Fibroblast of the aortic adventitia (primary cell): ENCODE measurements around the gene RAB3B. TPM values are rescaled to one million over a fixed set of nuclear protein-coding genes. Genes with fewer than 3 reads are reported as not detected.

Source experiments
- DNase-seq: peaks from one replicate; pipeline ENCODE4 v3.0.0-alpha.2; 2010; ENCODE audit warnings: low read depth
- H3K4me3 ChIP-seq: 2 replicates; pipeline ENCODE4 v1.5.1; 2011; ENCODE audit warnings: low read depth, mild to moderate bottlenecking, control low read depth, low read length, moderate library complexity
- total RNA-seq: library from RNA; depleted of rRNA; stranded (reverse); fragments of >200 nt; gene quantifications from 2 replicates; pipeline ENCODE4 v1.2.3, GENCODE V29; 2012; ENCODE audit warnings: low replicate concordance
- TF ChIP-seq, protein P1 (sequence below): IDR thresholded peaks from 2 replicates; pipeline ENCODE4 v1.5.1; 2011; ENCODE audit warnings: mild to moderate bottlenecking, low read length, control low read depth, inconsistent platforms; ENCODE audit not compliant: insufficient read depth

Gene RAB3B
- total RNA-seq, 1 donor, result 63.4 TPM

DNA sequence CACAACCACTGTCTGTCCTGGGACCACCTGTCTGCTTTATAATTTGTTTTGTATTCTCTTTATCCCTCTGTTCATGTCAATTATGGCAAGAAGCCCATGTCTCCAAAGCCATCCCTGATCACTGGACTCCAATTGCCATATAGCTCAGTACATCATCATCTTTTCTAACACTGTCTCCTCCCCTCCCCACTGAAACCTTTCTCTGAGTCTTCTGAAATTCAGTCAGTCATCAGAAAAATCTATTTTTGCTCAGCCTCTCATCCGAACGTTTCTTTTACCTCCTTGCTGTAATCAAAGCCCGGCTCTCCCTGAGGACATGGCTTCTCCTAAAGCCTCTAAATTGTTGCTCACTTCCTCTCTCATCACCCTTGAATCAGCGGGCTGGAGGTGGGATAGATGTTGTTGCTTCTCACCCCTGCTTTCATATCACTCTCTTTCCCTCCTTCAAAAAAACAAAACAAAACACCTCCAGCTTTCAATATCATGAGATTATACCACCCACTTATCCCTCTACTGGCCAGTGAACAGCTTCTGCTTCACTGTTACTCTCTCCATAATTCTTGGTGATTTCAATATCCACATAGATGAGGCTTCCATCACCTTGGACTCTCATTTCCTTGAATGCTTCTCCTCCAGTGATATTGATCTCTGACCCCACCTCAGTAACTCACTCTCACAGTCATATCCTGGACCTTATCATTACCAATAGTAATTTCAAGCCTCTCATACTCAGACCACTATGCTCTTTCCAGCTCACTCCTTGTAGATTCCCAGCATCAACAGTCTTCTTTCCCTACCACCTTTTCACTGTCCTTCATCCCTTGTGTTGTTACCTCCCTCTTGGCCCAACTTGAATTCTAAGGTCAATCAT lies 27.8 kb downstream of the RAB3B start:
- no peak overlapping the region for H3K4me3 ChIP-seq
- TF ChIP-seq, protein P1, sequence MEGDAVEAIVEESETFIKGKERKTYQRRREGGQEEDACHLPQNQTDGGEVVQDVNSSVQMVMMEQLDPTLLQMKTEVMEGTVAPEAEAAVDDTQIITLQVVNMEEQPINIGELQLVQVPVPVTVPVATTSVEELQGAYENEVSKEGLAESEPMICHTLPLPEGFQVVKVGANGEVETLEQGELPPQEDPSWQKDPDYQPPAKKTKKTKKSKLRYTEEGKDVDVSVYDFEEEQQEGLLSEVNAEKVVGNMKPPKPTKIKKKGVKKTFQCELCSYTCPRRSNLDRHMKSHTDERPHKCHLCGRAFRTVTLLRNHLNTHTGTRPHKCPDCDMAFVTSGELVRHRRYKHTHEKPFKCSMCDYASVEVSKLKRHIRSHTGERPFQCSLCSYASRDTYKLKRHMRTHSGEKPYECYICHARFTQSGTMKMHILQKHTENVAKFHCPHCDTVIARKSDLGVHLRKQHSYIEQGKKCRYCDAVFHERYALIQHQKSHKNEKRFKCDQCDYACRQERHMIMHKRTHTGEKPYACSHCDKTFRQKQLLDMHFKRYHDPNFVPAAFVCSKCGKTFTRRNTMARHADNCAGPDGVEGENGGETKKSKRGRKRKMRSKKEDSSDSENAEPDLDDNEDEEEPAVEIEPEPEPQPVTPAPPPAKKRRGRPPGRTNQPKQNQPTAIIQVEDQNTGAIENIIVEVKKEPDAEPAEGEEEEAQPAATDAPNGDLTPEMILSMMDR, result no peak
- no peak for DNase-seq

DNA sequence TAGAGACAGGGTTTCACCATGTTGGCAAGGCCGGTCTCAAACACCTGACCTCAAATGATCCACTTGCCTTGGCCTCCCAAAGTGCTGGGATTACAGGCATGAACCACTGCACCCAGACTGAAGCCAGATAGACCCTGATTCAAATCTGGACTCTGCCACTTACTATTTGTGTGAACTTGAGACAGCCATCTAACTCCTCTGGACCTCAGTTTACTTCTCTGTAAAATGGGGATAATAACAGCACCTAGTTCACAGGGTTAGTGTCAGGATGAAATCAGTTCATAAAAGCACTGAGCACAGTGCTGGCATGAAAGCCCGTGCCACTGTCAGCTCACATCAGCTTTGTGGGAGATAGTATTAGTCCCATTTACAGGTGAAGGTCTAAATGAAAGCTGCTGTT lies 28.5 kb downstream of the RAB3B start:
- H3K4me3 ChIP-seq, result no peak overlapping the region
- TF ChIP-seq, protein P1, result no peak
- no peak for DNase-seq

DNA sequence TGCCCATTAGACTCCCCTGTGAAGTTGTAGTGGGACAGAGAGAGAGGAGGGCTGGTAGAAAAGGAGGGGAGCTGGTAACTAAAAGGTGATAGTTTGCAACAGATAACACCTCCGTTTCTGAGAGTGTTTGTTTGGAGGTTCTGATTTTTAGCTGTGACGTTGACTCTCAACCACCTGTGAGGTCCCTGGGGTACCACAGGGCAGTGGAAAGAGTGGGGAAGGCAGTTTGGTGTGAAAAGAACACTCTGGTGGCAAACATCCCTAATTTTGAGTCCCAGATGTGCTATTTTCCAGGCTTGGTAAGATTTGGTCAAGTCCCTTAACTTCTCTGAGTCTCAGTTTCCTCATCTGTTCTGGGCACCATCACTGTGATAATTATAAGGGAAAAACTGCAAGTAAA lies 29.3 kb downstream of the RAB3B start:
- DNase-seq, result no peak
- TF ChIP-seq, protein P1, result no peak

DNA sequence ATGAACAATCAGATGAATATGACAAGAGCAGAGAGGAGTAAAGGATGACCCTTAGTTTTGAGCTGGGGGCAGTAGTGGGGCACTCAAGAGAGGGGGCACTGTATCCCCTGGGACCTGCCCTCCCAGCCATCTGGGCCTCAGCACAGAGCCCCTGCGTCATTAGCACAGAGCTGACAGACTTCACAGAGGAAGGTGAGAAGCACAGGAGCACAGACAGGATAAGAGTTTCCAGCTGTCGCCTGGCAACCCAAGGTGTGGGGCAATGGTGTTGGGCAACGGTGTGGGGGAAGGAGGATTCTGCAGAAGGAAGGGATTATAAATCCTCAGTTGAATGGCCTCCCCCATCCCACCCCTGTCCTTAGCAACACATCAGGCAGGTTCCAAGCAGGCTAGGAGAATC lies 30.2 kb downstream of the RAB3B start:
- no peak for DNase-seq

More for the DNA sequence above, 29.3 kb downstream of the RAB3B start:
- H3K4me3 ChIP-seq, result no peak overlapping the region

DNA sequence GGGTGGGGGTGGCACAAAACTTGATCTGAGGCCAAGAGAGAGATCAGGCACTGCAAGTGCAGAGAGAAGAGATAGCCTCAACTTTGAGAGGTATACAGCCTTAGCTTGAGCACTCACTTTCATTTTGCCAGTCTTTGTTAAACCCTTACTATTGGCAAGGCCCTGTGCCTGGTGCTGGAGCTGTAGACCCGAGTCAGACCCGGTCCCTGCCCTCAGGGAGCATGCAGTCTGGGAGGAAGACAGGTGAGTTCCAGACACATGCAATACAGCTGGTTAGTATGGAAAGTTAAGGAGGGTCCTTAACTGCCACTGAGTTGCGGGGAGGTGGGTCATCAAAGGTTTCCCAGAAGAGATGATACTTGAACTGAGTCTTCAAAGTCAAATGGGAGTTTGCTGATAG lies 31.7 kb downstream of the RAB3B start:
- DNase-seq, result no peak
- H3K4me3 ChIP-seq, result no peak overlapping the region
- TF ChIP-seq, protein P1, result no peak

More for the DNA sequence above, 30.2 kb downstream of the RAB3B start:
- TF ChIP-seq, protein P1, result no peak
- H3K4me3 ChIP-seq, result no peak overlapping the region

DNA sequence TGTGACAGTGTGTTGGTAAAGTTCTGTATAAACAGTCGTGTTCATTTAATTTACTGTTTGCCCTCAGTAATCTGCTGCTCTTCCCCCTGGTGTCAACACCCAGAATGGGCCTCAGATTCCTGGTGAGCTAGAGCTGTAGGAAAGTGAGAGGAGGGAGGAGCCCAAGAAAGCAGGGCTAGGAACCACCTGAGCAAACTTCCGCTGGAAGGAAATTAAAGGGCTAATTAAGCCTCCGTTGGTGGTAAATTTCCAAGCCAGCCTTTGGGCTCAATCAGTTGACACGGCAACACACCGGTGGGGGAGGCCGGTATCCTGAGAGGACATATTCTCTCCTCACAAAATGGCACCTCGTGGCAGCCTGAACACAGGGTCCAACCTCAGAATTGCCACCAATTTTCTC lies 32.9 kb downstream of the RAB3B start:
- TF ChIP-seq, protein P1, result no peak
- no peak for DNase-seq
- H3K4me3 ChIP-seq, result no peak overlapping the region
